C4-2B (cell line): ENCODE results near the gene MAML3.

Experiments
- ZFX ChIP-seq: fragments of 450-650 bp; IDR thresholded peaks from 2 replicates; pipeline ENCODE4 v1.6.1; 2017
- TF ChIP-seq, protein P1 (sequence below): fragments of 450-650 bp; conservative IDR thresholded peaks from 2 replicates; pipeline ENCODE4 v1.5.1; 2017; ENCODE audit warnings: mild to moderate bottlenecking

DNA sequence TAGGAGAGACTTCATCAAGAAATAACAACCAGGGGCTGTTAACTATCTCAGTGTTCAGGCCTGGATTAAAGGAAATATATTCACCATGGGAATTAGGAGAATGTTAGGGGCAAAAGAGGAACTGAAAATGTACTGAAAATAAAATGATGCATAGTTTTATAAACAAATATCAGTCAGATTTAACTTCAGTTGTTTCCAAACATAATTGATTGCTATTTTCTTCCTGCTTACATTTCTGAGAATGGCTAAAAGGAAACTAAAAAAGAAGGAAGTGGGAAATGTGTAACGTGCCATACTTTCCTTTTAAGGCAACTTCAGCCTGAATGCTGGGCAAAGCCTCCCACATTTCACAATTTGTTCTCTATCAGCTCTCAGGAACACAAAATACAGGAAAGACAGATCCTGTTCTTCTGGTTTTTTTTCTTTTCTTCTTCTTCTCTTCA lies 178.1 kb downstream of the MAML3 start:
- TF ChIP-seq, protein P1, sequence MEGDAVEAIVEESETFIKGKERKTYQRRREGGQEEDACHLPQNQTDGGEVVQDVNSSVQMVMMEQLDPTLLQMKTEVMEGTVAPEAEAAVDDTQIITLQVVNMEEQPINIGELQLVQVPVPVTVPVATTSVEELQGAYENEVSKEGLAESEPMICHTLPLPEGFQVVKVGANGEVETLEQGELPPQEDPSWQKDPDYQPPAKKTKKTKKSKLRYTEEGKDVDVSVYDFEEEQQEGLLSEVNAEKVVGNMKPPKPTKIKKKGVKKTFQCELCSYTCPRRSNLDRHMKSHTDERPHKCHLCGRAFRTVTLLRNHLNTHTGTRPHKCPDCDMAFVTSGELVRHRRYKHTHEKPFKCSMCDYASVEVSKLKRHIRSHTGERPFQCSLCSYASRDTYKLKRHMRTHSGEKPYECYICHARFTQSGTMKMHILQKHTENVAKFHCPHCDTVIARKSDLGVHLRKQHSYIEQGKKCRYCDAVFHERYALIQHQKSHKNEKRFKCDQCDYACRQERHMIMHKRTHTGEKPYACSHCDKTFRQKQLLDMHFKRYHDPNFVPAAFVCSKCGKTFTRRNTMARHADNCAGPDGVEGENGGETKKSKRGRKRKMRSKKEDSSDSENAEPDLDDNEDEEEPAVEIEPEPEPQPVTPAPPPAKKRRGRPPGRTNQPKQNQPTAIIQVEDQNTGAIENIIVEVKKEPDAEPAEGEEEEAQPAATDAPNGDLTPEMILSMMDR: no peak
- no peak for TF ChIP-seq ZFX
